ENCODE measurements around the gene EGFR.

EGFR gene

DNA sequence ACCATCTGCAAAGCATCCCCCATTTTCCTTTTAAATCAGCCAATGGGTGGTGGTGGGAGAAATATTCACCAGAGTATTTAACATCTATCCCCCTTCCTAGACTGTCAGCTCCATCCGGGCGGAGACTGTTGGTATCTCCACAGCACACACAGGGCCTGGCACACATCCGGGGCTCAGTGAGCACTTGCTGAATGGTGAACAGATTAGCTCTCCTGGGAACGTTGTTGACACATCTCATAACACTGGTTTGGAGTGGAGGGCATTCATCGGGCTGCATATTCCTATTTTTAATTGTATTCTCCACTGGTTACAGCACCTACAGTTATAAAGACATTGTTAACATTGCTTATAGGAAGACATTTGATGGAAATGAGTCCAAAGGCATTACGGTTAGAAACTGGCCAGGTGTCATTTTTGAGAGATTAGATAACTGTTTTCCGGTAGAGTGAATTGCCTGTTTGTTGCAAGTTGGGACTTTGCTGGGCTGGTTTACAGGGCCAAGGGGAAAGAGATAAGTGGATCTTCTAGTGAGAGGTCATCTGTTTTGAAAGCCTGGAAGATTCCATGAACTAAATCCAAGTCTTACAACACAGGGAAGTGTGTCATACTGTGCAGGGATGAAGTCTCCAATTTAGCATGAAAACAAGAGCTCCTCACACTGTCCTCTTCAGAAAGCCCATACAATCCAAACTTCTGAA lies 101.8 kb downstream of the EGFR start:
- TF ChIP-seq, protein P1, sequence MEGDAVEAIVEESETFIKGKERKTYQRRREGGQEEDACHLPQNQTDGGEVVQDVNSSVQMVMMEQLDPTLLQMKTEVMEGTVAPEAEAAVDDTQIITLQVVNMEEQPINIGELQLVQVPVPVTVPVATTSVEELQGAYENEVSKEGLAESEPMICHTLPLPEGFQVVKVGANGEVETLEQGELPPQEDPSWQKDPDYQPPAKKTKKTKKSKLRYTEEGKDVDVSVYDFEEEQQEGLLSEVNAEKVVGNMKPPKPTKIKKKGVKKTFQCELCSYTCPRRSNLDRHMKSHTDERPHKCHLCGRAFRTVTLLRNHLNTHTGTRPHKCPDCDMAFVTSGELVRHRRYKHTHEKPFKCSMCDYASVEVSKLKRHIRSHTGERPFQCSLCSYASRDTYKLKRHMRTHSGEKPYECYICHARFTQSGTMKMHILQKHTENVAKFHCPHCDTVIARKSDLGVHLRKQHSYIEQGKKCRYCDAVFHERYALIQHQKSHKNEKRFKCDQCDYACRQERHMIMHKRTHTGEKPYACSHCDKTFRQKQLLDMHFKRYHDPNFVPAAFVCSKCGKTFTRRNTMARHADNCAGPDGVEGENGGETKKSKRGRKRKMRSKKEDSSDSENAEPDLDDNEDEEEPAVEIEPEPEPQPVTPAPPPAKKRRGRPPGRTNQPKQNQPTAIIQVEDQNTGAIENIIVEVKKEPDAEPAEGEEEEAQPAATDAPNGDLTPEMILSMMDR (IDR thresholded peaks at IDR 0.05) = no peak

DNA sequence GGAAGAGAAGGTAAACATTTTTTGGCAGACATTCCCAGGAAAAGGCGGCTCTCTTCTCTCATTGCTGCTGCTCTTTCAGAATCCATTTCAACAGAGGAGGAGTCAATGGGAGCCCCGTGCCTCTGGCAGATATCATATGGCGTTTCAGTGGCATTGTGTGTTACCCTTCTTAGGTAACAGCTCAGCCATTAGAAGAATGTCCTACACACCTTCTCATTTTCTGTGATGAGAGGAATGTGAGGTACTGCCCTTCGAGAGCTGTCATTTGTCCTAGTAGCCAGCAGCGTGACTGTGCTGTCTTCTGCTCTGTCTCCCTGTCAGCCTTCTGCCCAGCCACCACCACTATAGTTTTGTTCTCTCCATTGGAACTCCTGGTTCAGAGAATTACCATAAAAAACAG lies 102.4 kb downstream of the EGFR start:
- TF ChIP-seq, protein P1 (IDR thresholded peaks at IDR 0.05) = no peak

DNA sequence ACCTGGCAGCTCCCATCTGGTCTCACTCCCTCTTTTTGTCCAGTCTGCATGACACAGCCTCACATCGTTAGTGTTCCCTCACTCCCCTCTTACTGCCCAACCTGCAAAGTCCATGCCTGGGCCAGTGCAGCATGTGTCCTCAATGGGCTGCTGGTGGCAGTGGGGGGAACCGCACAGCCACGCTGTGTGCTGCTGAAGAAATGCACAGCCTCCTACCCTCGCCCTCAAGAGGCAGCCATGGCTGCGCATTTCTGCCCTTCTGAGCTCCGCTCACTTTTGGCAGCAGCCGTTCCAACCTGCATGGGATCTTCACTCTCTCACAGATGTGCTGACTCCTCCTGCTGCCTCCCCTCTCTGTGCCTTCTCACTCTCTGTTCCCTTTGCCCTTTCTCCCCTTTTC lies 103.4 kb downstream of the EGFR start:
- TF ChIP-seq, protein P1 (IDR thresholded peaks at IDR 0.05) = no peak

DNA sequence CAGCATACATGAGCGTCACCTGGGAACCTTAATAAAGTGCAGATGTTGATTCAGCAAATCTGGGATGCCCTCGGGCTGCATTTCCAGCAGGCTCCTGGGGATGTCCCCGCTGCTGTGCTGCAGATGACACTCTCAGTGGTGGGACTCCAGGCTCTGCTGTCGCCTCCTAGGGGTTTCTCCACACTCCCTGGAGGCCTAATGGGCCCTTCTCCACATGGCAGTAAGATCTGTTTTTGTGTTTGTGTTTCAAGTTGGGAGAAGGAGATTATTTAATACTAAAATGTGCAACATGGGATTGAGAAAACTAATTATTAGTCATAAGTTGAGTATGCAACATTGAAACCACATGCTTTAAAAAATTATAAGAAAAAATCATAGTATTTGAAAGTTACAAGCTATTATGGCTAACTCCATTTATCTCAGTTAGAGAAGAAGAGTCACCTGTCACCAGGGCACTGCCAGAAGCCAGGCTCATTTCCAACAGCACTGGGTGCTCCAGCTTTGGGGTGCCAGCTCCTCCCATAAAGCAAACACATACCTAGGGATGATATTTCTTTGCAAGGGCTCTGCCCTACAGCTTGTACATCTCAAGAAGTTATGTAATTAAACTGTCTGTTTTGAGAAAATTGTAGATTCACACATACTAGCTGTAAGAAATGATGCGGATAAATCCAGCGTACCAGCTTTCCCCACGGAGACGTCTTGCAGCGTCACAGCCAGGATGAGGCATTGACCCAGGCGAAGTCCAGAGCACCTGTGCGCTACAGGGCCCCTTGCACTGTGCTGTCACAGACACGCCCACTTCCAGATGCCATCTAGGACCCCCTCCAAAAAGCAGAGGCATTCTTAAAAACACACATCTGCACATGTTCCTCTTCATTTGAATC lies 106.4 kb downstream of the EGFR start:
- TF ChIP-seq, protein P1 (IDR thresholded peaks at IDR 0.05) = no peak

DNA sequence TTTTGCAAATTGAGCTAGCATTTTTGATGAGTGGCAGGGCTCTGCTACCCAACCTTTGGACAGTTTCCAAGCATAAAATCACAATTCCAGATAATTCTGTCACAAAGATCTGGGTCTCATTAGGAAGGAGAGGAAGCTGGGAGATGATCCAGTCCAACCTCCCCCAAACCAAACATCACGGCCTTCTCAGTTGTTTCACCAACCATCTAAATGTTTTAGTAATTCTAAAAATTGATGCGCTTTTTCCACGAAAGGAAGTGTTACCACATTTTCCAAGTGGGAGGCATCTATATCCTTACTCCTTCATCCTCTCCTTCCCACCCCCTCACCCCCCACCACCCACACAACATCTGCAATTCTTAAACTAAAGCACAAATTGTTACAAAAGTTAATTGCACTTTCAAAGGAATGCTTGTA lies 108.3 kb downstream of the EGFR start:
- TF ChIP-seq, protein P1 (IDR thresholded peaks at IDR 0.05) = no peak

DNA sequence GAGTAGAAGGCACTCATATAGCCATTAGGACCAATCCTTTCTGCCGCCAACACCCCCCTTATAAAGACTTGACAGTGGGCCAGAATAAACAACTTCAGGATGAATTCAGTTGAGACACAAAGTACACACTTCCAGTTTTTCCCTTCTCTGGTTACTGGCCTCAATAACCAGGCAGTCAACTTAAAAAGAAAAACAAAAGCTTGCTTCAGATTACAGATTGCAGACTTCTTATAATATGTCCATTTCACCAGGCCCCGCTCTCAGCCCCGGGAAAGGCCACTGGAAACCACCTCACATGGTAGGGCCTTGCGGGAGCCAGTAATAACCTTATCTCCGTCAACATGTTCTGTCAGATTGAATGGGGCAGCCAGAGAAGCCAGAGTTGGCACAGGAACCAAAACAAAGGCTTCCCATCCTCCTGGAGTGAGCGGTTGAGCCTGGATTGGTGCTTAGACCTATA lies 108.8 kb downstream of the EGFR start:
- TF ChIP-seq, protein P1 (IDR thresholded peaks at IDR 0.05) = no peak

DNA sequence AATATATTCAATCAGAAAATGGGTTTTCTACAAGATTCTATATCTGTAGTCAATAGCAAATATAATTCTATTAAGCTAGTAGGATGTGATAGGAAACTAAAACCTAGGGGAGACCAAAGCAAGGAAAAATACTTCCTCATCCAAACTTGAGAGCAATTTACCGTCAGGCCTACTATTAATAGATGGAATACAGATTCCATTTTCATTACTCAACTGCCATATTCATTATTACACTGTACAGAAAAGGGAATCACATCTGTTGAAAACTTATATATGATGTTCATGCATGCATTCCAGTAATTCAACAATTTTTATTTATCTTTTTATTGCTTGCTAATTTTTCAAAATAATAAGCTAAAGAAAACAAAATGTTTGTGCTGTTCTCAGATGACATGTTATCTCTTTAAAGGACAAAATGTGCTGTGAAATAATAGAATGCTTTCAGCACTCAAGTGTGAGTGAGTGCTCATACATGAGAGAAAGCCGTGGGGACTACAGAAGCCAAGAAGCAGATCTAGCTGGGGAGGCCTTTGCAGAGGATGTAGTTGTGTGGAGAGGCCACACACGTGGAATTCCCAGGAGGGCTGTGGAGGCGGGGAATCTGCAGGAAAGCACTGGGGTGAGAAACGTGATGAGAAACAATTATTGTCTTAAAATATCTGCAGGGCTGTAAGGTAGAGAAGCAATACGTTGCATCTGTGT lies 110.0 kb downstream of the EGFR start:
- TF ChIP-seq, protein P1 (IDR thresholded peaks at IDR 0.05) = no peak
